Endothelial cell of umbilical vein (primary cell): ENCODE results near the gene TRPM3. TPM values are rescaled to one million over a fixed set of nuclear protein-coding genes. Genes with fewer than 3 reads are reported as not detected.

Experiments
- BruUV-seq: library from RNA; stranded (reverse); fragments of 400-500 nt; replicated peaks from 2 replicates; lab custom pipeline; 2021; lab: Mats Ljungman, UMichigan
- CTCF ChIA-PET: fragments of 300-600, 350-600 bp; sonication (Branson Sonifier 250); formaldehyde crosslinking; loops from one replicate; lab custom pipeline; 2021; ENCODE audit warnings: antibody characterized with exemption, inconsistent platforms; lab: Charles Lee
- POLR2A ChIA-PET: fragments of 300-600, 350-600 bp; sonication (Branson Sonifier 250); formaldehyde crosslinking; loops from one replicate; lab custom pipeline; 2021; ENCODE audit warnings: antibody characterized with exemption, inconsistent platforms; lab: Charles Lee
- DNase-seq: peaks from one replicate; pipeline ENCODE4 v3.0.0-alpha.2; 2011; ENCODE audit warnings: low read depth, low spot score
- FAIRE-seq: peaks from 2 replicates; lab custom pipeline; 2011; peaks lifted over from hg19 to GRCh38; lab: Jason Lieb, UNC
- H2AFZ ChIP-seq: 2 replicates; pipeline ENCODE4 v1.6.0; 2012; ENCODE audit warnings: low read depth, low read length, control low read depth, inconsistent platforms
- H3K27ac ChIP-seq: 2 replicates; pipeline ENCODE4 v1.5.1; 2011; ENCODE audit warnings: low read depth, mild to moderate bottlenecking, control low read depth, low read length, moderate library complexity; ENCODE audit not compliant: insufficient read depth
- H3K27me3 ChIP-seq, 2 experiments: 2 replicates each; pipeline versions ENCODE4 v1.6.0 to v1.6.1; 2011; ENCODE audit warnings: low read length in 2 of 2, mixed read lengths in 1 of 2; ENCODE audit not compliant: control insufficient read depth in 2 of 2, insufficient read depth in 2 of 2
- H3K36me3 ChIP-seq, 2 experiments: 2 replicates in 1 of 2; 3 replicates in 1 of 2; pipeline ENCODE4 v1.5.1; 2011; ENCODE audit warnings: low read length in 2 of 2, mild to moderate bottlenecking in 1 of 2, moderate library complexity in 1 of 2; ENCODE audit not compliant: control insufficient read depth in 2 of 2, insufficient read depth in 2 of 2; ENCODE audit errors: extremely low read depth in 1 of 2
- H3K4me1 ChIP-seq: 3 replicates; pipeline ENCODE4 v1.5.1; 2011; ENCODE audit warnings: mild to moderate bottlenecking, low read length; ENCODE audit not compliant: control insufficient read depth, insufficient read depth; ENCODE audit errors: extremely low read depth
- H3K4me2 ChIP-seq: 2 replicates; pipeline ENCODE4 v1.6.1; 2011; ENCODE audit warnings: low read length, control low read depth, mixed read lengths; ENCODE audit not compliant: insufficient read depth
- H3K4me3 ChIP-seq, 3 experiments: fragments of 200-600 bp in 1 of 3; sonication (generic), shearing (Covaris generic) in 1 of 3; replicated peaks in 1 of 3; 2 replicates each; pipeline ENCODE4 v1.5.1; 2011 to 2016; ENCODE audit warnings: control low read depth in 3 of 3, low read length in 3 of 3, mild to moderate bottlenecking in 2 of 3, inconsistent platforms in 1 of 3, low read depth in 1 of 3, moderate library complexity in 1 of 3; ENCODE audit not compliant: insufficient read depth in 1 of 3
- H3K79me2 ChIP-seq: 2 replicates; pipeline ENCODE4 v1.6.0; 2012; ENCODE audit warnings: low read length, inconsistent platforms; ENCODE audit not compliant: control insufficient read depth, insufficient read depth
- H3K9ac ChIP-seq: replicated peaks from 2 replicates; pipeline ENCODE3; 2011; ENCODE audit warnings: low read length, control low read depth; ENCODE audit not compliant: insufficient read depth; ENCODE audit errors: extremely low read depth
- H3K9me1 ChIP-seq: replicated peaks from 3 replicates; pipeline ENCODE4 v1.6.0; 2011; ENCODE audit warnings: mild to moderate bottlenecking, low read length; ENCODE audit not compliant: control insufficient read depth, insufficient read depth; ENCODE audit errors: extremely low read depth
- H3K9me3 ChIP-seq: replicated peaks from 2 replicates; pipeline ENCODE4 v1.5.1; 2012; ENCODE audit warnings: low read length, inconsistent platforms; ENCODE audit not compliant: control insufficient read depth, insufficient read depth
- H4K20me1 ChIP-seq: replicated peaks from 2 replicates; pipeline ENCODE3; 2011; ENCODE audit warnings: mild to moderate bottlenecking, low read length; ENCODE audit not compliant: control insufficient read depth, insufficient read depth; ENCODE audit errors: extremely low read depth
- EZH2 ChIP-seq: IDR thresholded peaks from 2 replicates; pipeline ENCODE4 v1.6.1; 2012; ENCODE audit warnings: borderline replicate concordance, low read depth, mild to moderate bottlenecking, moderate library complexity, low read length, inconsistent platforms; ENCODE audit not compliant: severe bottlenecking
- FOS ChIP-seq: IDR thresholded peaks from 2 replicates; pipeline ENCODE4 v1.6.1; 2011; ENCODE audit warnings: mild to moderate bottlenecking, low read length, moderate library complexity, borderline replicate concordance; ENCODE audit not compliant: insufficient read depth
- GATA2 ChIP-seq: IDR thresholded peaks from 2 replicates; pipeline ENCODE4 v1.7.0; 2011; ENCODE audit warnings: low read depth, mild to moderate bottlenecking, moderate library complexity, mixed read lengths, low read length; ENCODE audit not compliant: insufficient read length, insufficient read depth
- JUN ChIP-seq: IDR thresholded peaks from 2 replicates; pipeline ENCODE4 v1.6.1; 2011; ENCODE audit warnings: borderline replicate concordance, low read depth; ENCODE audit not compliant: insufficient read length, insufficient read depth
- MYC ChIP-seq: IDR thresholded peaks from one replicate; pipeline ENCODE4 v1.6.1; 2011; ENCODE audit warnings: mild to moderate bottlenecking, low read depth, low read length
- POLR2A ChIP-seq: IDR thresholded peaks from 2 replicates; pipeline ENCODE4 v1.6.1; 2012; ENCODE audit warnings: low read depth, mild to moderate bottlenecking, control low read depth, low read length
- POLR2AphosphoS5 ChIP-seq: IDR thresholded peaks from 2 replicates; pipeline ENCODE4 v1.6.1; 2012; ENCODE audit warnings: low read depth, mild to moderate bottlenecking, control low read depth, low read length, moderate library complexity; ENCODE audit not compliant: insufficient read depth
- dilution Hi-C: fragments of 300-500 bp; cut with MboI; formaldehyde crosslinking; loops from one replicate; pipeline ENCODE4 v1.15.0; 2019; ENCODE audit warnings: low sequenced_read_pairs; ENCODE audit not compliant: extremely low pct_ligation_motif_present
- intact Hi-C: fragments of 100-400 bp; cut with micrococcal nuclease; formaldehyde crosslinking; loops from one replicate; pipeline ENCODE4 v1.10.0; 2022
- polyA plus RNA-seq, 4 experiments: library from polyadenylated mRNA; depleted of rRNA in 3 of 4; stranded (reverse) in 3 of 4; unstranded in 1 of 4; fragments of >200 nt; gene quantifications; 2 replicates each; pipeline versions ENCODE4 v1.2.1 to v1.2.3, GENCODE V29; 2011 to 2012; ENCODE audit warnings: missing spikeins in 1 of 4
- total RNA-seq: library from RNA; stranded (reverse); gene quantifications from 2 replicates; pipeline ENCODE4 v1.2.3, GENCODE V29; 2021
- TF ChIP-seq, protein P1 (sequence below), 2 donors: IDR thresholded peaks; 1 replicate in 1 of 2; 2 replicates in 1 of 2; pipeline ENCODE4 v1.5.1; 2011; ENCODE audit warnings: low read length in 2 of 2, mild to moderate bottlenecking in 2 of 2, moderate library complexity in 2 of 2, control low read depth in 1 of 2, inconsistent platforms in 1 of 2, low read depth in 1 of 2; ENCODE audit not compliant: insufficient read depth in 1 of 2; ENCODE audit errors: extremely low read depth in 1 of 2
- TF ChIP-seq, protein P2 (sequence below): IDR thresholded peaks from 2 replicates; pipeline ENCODE4 v1.6.1; 2011; ENCODE audit not compliant: insufficient read depth, insufficient read length

TRPM3 gene
- total and polyA plus RNA-seq, 2 donors (not counting 3 experiments of a cell fraction or from before 2014, with no cell fraction given) = 0.17 to 0.33 TPM

DNA sequence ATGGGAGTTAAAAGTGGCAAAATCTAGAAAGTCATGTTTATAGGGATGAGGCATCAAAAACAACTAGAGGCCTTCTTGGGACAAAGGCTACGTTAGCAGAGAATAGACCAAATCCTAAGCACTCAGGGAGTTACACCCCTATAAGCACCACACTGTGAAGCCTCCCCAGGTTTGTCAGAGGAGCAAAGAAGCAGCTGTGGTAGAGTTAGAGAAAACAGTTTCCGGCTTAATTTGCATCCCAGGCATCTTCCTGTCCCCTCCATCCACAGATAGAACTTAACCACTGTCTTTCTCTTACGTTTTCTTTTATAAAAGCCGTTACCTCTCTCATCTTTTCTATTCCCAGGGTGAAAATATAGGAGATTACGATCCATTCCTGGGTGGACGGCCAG is 518.4 kb downstream of the TRPM3 start:
- Histone ChIP-seq H3K79me2 (no peaks in the 10 kb centered on the region), H3K9me3 (no peaks in the 10 kb centered on the region), H3K4me2 (no peak overlapping the region), H2AFZ (no peak overlapping the region), H3K4me3 (no peak overlapping the region), H3K36me3 (no peaks in the 10 kb centered on the region), H3K9ac (no peak overlapping the region), H3K9me1 (no peaks in the 10 kb centered on the region), H3K27me3 (no peaks in the 10 kb centered on the region), H4K20me1 (no peaks in the 10 kb centered on the region), H3K27ac (no peak overlapping the region), H3K4me1 (peaks cover 17% of the 10 kb centered on the region)
- BruUV-seq = no TSS peak
- no peak for FAIRE-seq
- CTCF ChIA-PET = interaction anchor here (0.6 to 4.9 kb wide), 81 partner anchors 10 to 930 kb away, joined by 3 to 255 read pairs (median 5); partner anchors contain the start of gene KLF9
- TF ChIP-seq FOS (no peak), GATA2 (no peak), POLR2AphosphoS5 (no peak), MYC (no peak), EZH2 (no peak), POLR2A (no peak), JUN (no peak)
- TF ChIP-seq, protein P1, sequence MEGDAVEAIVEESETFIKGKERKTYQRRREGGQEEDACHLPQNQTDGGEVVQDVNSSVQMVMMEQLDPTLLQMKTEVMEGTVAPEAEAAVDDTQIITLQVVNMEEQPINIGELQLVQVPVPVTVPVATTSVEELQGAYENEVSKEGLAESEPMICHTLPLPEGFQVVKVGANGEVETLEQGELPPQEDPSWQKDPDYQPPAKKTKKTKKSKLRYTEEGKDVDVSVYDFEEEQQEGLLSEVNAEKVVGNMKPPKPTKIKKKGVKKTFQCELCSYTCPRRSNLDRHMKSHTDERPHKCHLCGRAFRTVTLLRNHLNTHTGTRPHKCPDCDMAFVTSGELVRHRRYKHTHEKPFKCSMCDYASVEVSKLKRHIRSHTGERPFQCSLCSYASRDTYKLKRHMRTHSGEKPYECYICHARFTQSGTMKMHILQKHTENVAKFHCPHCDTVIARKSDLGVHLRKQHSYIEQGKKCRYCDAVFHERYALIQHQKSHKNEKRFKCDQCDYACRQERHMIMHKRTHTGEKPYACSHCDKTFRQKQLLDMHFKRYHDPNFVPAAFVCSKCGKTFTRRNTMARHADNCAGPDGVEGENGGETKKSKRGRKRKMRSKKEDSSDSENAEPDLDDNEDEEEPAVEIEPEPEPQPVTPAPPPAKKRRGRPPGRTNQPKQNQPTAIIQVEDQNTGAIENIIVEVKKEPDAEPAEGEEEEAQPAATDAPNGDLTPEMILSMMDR (IDR thresholded peaks at IDR 0.05; ENCODE audit: extremely low read depth in 1 of 2, insufficient read depth in 1 of 2, low read depth in 1 of 2, low read length in 2 of 2) = no peak
- TF ChIP-seq, protein P2, sequence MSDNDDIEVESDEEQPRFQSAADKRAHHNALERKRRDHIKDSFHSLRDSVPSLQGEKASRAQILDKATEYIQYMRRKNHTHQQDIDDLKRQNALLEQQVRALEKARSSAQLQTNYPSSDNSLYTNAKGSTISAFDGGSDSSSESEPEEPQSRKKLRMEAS = no peak
- no peak for DNase-seq
- POLR2A ChIA-PET = interaction anchor here (1.0 to 1.4 kb wide), 3 partner anchors 182 to 189 kb away, joined by 5 to 11 read pairs (median 7); partner anchors contain the start of gene KLF9
- intact Hi-C loops (loop anchor here (5.0 kb wide), 1 partner anchor 671 kb away; no protein-coding TSS in a partner anchor), dilution Hi-C loops (no loop called here)
